ENCODE data around the gene KNCN. TPM values are rescaled to one million over a fixed set of nuclear protein-coding genes. Genes with fewer than 3 reads are reported as not detected.

KNCN gene
- total and polyA plus RNA-seq, 5 donors from 2014 or later = not detected

- Mint-ChIP-seq H3K27ac (peak overlapping the region in 1 of 3 donors; percentile 46), H3K36me3 (no peaks in the 10 kb centered on the region), H3K4me3 (peak overlapping the region in 1 of 4 donors; percentile 11), H3K27me3 (peaks cover 12% of the 10 kb centered on the region), H3K4me1 (peaks cover 6 to 20% (median 15%) of the 10 kb centered on the region in 4 donors), H3K9me3 (no peaks in the 10 kb centered on the region)
- DNase-seq (no peak), ATAC-seq (ENCODE audit: low read depth in 2 of 2) (no peak)
- H3K4me3 ChIP-seq (ENCODE audit: low read depth, low read length) = no peak overlapping the region
- no peak overlapping the region for H3K27ac ChIP-seq (ENCODE audit: insufficient read depth, low read length, poor library complexity, severe bottlenecking)
- no peaks in the 10 kb centered on the region for H3K27me3 ChIP-seq (ENCODE audit: control insufficient read depth, insufficient read depth, low read length)
- no peaks in the 10 kb centered on the region for H3K9me3 ChIP-seq (ENCODE audit: control insufficient read depth in 2 of 2, low read length in 2 of 2)
- H3K4me1 ChIP-seq (ENCODE audit: control insufficient read depth, insufficient read depth, low read length, poor library complexity, severe bottlenecking) = peaks cover 11% of the 10 kb centered on the region
- no peaks in the 10 kb centered on the region for H3K36me3 ChIP-seq (ENCODE audit: control insufficient read depth, insufficient read depth, low read length)
Measured at GRCh38 chr1:46530791-46531409, 20.5 kb downstream of the KNCN start.

- H3K4me1 ChIP-seq (ENCODE audit: control insufficient read depth, insufficient read depth, low read length, poor library complexity, severe bottlenecking) = peaks cover 11% of the 10 kb centered on the region
- no peaks in the 10 kb centered on the region for H3K36me3 ChIP-seq (ENCODE audit: control insufficient read depth, insufficient read depth, low read length)
- no peak overlapping the region for H3K27ac ChIP-seq (ENCODE audit: insufficient read depth, low read length, poor library complexity, severe bottlenecking)
- no peaks in the 10 kb centered on the region for H3K9me3 ChIP-seq (ENCODE audit: control insufficient read depth in 2 of 2, low read length in 2 of 2)
- H3K4me3 ChIP-seq (ENCODE audit: low read depth, low read length) = no peak overlapping the region
- ATAC-seq (ENCODE audit: low read depth in 2 of 2) (no peak), DNase-seq (no peak)
- H3K4me3 Mint-ChIP-seq = no peak overlapping the region
- no peaks in the 10 kb centered on the region for H3K27me3 ChIP-seq (ENCODE audit: control insufficient read depth, insufficient read depth, low read length)
- H3K27ac Mint-ChIP-seq = peak overlapping the region in 1 of 3 donors; percentile 77
- no peaks in the 10 kb centered on the region for H3K36me3 Mint-ChIP-seq
- H3K27me3 Mint-ChIP-seq = peaks cover 17% of the 10 kb centered on the region
- no peaks in the 10 kb centered on the region for H3K9me3 Mint-ChIP-seq
- peaks cover 6 to 20% (median 15%) of the 10 kb centered on the region in 4 donors for H3K4me1 Mint-ChIP-seq
Measured at GRCh38 chr1:46530311-46530710, 21.1 kb downstream of the KNCN start.

- peak in 1 of 2 donors; percentile 24 for ATAC-seq (ENCODE audit: low read depth in 2 of 2)
- peaks cover 10% of the 10 kb centered on the region for H3K27me3 Mint-ChIP-seq
- no peaks in the 10 kb centered on the region for H3K9me3 Mint-ChIP-seq
- Histone ChIP-seq H3K36me3 (ENCODE audit: control insufficient read depth, insufficient read depth, low read length) (no peaks in the 10 kb centered on the region), H3K4me3 (ENCODE audit: low read depth, low read length) (no peak overlapping the region), H3K27me3 (ENCODE audit: control insufficient read depth, insufficient read depth, low read length) (no peaks in the 10 kb centered on the region), H3K27ac (ENCODE audit: insufficient read depth, low read length, poor library complexity, severe bottlenecking) (no peak overlapping the region), H3K4me1 (ENCODE audit: control insufficient read depth, insufficient read depth, low read length, poor library complexity, severe bottlenecking) (peaks cover 11% of the 10 kb centered on the region), H3K9me3 (ENCODE audit: control insufficient read depth in 2 of 2, low read length in 2 of 2) (no peaks in the 10 kb centered on the region)
- H3K27ac Mint-ChIP-seq = peak overlapping the region; percentile 41 to 89 (median 74)
- peaks cover 6 to 20% (median 15%) of the 10 kb centered on the region in 4 donors for H3K4me1 Mint-ChIP-seq
- H3K4me3 Mint-ChIP-seq = peak overlapping the region in 3 of 4 donors; percentile 10 to 58 (median 55)
- H3K36me3 Mint-ChIP-seq = no peaks in the 10 kb centered on the region
- peak in 1 of 3 donors; percentile 72 for DNase-seq
Measured at GRCh38 chr1:46529031-46529630, 22.3 kb downstream of the KNCN start.

- ATAC-seq (ENCODE audit: low read depth in 2 of 2) (no peak), DNase-seq (peak in 1 of 3 donors; percentile 29)
- Mint-ChIP-seq H3K27me3 (peaks cover 10% of the 10 kb centered on the region), H3K36me3 (no peaks in the 10 kb centered on the region), H3K4me3 (peak overlapping the region; percentile 16 to 81 (median 40)), H3K9me3 (no peaks in the 10 kb centered on the region), H3K4me1 (peaks cover 6 to 19% (median 13%) of the 10 kb centered on the region in 4 donors), H3K27ac (peak overlapping the region; percentile 9 to 89 (median 41))
- Histone ChIP-seq H3K27me3 (ENCODE audit: control insufficient read depth, insufficient read depth, low read length) (no peaks in the 10 kb centered on the region), H3K4me1 (ENCODE audit: control insufficient read depth, insufficient read depth, low read length, poor library complexity, severe bottlenecking) (peaks cover 7% of the 10 kb centered on the region), H3K4me3 (ENCODE audit: low read depth, low read length) (no peak overlapping the region), H3K9me3 (ENCODE audit: control insufficient read depth in 2 of 2, low read length in 2 of 2) (no peaks in the 10 kb centered on the region), H3K36me3 (ENCODE audit: control insufficient read depth, insufficient read depth, low read length) (no peaks in the 10 kb centered on the region), H3K27ac (ENCODE audit: insufficient read depth, low read length, poor library complexity, severe bottlenecking) (no peak overlapping the region)
Measured at GRCh38 chr1:46528297-46528955, 23.0 kb downstream of the KNCN start.

GRCh38 chr1:46527474-46528296 is 23.8 kb downstream of the KNCN start:
- peak overlapping the region in 1 of 3 donors; percentile 89 for H3K27ac Mint-ChIP-seq
- Histone ChIP-seq H3K4me1 (ENCODE audit: control insufficient read depth, insufficient read depth, low read length, poor library complexity, severe bottlenecking) (peaks cover 5% of the 10 kb centered on the region), H3K4me3 (ENCODE audit: low read depth, low read length) (no peak overlapping the region), H3K27ac (ENCODE audit: insufficient read depth, low read length, poor library complexity, severe bottlenecking) (no peak overlapping the region), H3K36me3 (ENCODE audit: control insufficient read depth, insufficient read depth, low read length) (no peaks in the 10 kb centered on the region), H3K9me3 (ENCODE audit: control insufficient read depth in 2 of 2, low read length in 2 of 2) (no peaks in the 10 kb centered on the region), H3K27me3 (ENCODE audit: control insufficient read depth, insufficient read depth, low read length) (no peaks in the 10 kb centered on the region)
- ATAC-seq (ENCODE audit: low read depth in 2 of 2) (peak in 1 of 2 donors; percentile 49), DNase-seq (peak; percentile 47 to 75 (median 60))
- H3K9me3 Mint-ChIP-seq = no peaks in the 10 kb centered on the region
- peaks cover 10% of the 10 kb centered on the region for H3K27me3 Mint-ChIP-seq
- H3K36me3 Mint-ChIP-seq = no peaks in the 10 kb centered on the region
- peaks cover 6 to 19% (median 13%) of the 10 kb centered on the region in 4 donors for H3K4me1 Mint-ChIP-seq
- peak overlapping the region in 2 of 4 donors; percentile 1 to 81 for H3K4me3 Mint-ChIP-seq

GRCh38 chr1:46526691-46527291 is 24.7 kb downstream of the KNCN start:
- H3K27me3 Mint-ChIP-seq = peaks cover 10% of the 10 kb centered on the region
- H3K36me3 Mint-ChIP-seq = no peaks in the 10 kb centered on the region
- DNase-seq = no peak

More at GRCh38 chr1:46526691-46527291, 24.7 kb downstream of the KNCN start:
- H3K27me3 ChIP-seq (ENCODE audit: control insufficient read depth, insufficient read depth, low read length) = no peaks in the 10 kb centered on the region
- no peaks in the 10 kb centered on the region for H3K36me3 ChIP-seq (ENCODE audit: control insufficient read depth, insufficient read depth, low read length)
- Mint-ChIP-seq H3K9me3 (no peaks in the 10 kb centered on the region), H3K4me1 (peaks cover 10 to 27% (median 18%) of the 10 kb centered on the region in 4 donors), H3K27ac (no peak overlapping the region), H3K4me3 (peak overlapping the region in 1 of 4 donors; percentile 43)
- no peaks in the 10 kb centered on the region for H3K9me3 ChIP-seq (ENCODE audit: control insufficient read depth in 2 of 2, low read length in 2 of 2)
- peaks cover 5% of the 10 kb centered on the region for H3K4me1 ChIP-seq (ENCODE audit: control insufficient read depth, insufficient read depth, low read length, poor library complexity, severe bottlenecking)
- H3K4me3 ChIP-seq (ENCODE audit: low read depth, low read length) = no peak overlapping the region
- H3K27ac ChIP-seq (ENCODE audit: insufficient read depth, low read length, poor library complexity, severe bottlenecking) = no peak overlapping the region
- no peak for ATAC-seq (ENCODE audit: low read depth in 2 of 2)

Data from CD4-positive, CD25-positive, alpha-beta regulatory T cell (primary cell).